ENCODE results near the gene MYOCOS.

GRCh38 chr1:171666114-171666769 is 44.2 kb downstream of the MYOCOS start:
- TF ChIP-seq CEBPB (IDR thresholded peaks at IDR 0.05) (no peak), CREB1 (IDR thresholded peaks at IDR 0.05; ENCODE audit: low read depth) (no peak), YY1 (IDR thresholded peaks at IDR 0.05; ENCODE audit: low read depth) (no peak), EP300 (IDR thresholded peaks at IDR 0.05; ENCODE audit: borderline replicate concordance) (no peak), ZBTB7A (IDR thresholded peaks at IDR 0.05; ENCODE audit: low read depth) (no peak), TAF1 (IDR thresholded peaks at IDR 0.05; ENCODE audit: low read depth) (no peak)
- TF ChIP-seq, protein P1, sequence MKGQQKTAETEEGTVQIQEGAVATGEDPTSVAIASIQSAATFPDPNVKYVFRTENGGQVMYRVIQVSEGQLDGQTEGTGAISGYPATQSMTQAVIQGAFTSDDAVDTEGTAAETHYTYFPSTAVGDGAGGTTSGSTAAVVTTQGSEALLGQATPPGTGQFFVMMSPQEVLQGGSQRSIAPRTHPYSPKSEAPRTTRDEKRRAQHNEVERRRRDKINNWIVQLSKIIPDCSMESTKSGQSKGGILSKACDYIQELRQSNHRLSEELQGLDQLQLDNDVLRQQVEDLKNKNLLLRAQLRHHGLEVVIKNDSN (IDR thresholded peaks at IDR 0.05): no peak
- TF ChIP-seq, protein P2, sequence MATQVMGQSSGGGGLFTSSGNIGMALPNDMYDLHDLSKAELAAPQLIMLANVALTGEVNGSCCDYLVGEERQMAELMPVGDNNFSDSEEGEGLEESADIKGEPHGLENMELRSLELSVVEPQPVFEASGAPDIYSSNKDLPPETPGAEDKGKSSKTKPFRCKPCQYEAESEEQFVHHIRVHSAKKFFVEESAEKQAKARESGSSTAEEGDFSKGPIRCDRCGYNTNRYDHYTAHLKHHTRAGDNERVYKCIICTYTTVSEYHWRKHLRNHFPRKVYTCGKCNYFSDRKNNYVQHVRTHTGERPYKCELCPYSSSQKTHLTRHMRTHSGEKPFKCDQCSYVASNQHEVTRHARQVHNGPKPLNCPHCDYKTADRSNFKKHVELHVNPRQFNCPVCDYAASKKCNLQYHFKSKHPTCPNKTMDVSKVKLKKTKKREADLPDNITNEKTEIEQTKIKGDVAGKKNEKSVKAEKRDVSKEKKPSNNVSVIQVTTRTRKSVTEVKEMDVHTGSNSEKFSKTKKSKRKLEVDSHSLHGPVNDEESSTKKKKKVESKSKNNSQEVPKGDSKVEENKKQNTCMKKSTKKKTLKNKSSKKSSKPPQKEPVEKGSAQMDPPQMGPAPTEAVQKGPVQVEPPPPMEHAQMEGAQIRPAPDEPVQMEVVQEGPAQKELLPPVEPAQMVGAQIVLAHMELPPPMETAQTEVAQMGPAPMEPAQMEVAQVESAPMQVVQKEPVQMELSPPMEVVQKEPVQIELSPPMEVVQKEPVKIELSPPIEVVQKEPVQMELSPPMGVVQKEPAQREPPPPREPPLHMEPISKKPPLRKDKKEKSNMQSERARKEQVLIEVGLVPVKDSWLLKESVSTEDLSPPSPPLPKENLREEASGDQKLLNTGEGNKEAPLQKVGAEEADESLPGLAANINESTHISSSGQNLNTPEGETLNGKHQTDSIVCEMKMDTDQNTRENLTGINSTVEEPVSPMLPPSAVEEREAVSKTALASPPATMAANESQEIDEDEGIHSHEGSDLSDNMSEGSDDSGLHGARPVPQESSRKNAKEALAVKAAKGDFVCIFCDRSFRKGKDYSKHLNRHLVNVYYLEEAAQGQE (IDR thresholded peaks at IDR 0.05; ENCODE audit: low read depth): no peak
- TF ChIP-seq, protein P3, sequence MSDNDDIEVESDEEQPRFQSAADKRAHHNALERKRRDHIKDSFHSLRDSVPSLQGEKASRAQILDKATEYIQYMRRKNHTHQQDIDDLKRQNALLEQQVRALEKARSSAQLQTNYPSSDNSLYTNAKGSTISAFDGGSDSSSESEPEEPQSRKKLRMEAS (IDR thresholded peaks at IDR 0.05): no peak
